ENCODE results near the gene SLC13A2.

SLC13A2 gene

DNA sequence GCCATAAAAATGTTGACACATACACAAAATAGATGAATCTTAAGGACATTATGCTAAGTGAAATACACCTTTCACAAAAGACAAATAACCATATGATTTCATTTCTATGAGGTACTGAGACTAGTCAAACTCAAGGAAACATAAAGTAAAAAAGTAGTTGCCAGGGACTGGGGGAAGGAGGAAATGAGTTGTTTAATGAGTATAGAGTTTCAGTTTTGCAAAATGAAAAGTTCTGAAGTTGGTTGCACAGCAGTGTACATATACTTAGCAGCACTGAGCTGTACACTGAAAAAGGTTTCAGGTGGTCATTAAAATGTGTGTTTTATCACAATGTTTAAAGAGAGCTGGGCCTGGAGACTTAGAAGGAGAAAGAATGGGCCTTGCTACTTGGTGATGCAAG, 4.7 kb upstream of the SLC13A2 start:
- no peak overlapping the region for H3K9ac ChIP-seq (ENCODE audit: insufficient read length)
- DNase-seq (ENCODE audit: low read depth, low spot score) = no peak
- no peak for TF ChIP-seq EZH2 (IDR thresholded peaks at IDR 0.05)
- no peak for TF ChIP-seq FOXP2 (optimal IDR thresholded peaks at IDR 0.05; ENCODE audit: control extremely low read depth, extremely low read length, insufficient read depth)
- no peak for TF ChIP-seq POLR2AphosphoS5 (IDR thresholded peaks at IDR 0.05; ENCODE audit: borderline replicate concordance, low read depth, low read length)
- no peak overlapping the region for H3K4me3 ChIP-seq
- H3K27ac ChIP-seq = 0 out of 2 replicates have a peak overlapping the region, but pooled peaks have one; percentile 25
- no peaks in the 10 kb centered on the region for H3K9me3 ChIP-seq (ENCODE audit: low read depth, low read length)
- no peaks in the 10 kb centered on the region for H3K36me3 ChIP-seq (ENCODE audit: insufficient read depth, low read length)

DNA sequence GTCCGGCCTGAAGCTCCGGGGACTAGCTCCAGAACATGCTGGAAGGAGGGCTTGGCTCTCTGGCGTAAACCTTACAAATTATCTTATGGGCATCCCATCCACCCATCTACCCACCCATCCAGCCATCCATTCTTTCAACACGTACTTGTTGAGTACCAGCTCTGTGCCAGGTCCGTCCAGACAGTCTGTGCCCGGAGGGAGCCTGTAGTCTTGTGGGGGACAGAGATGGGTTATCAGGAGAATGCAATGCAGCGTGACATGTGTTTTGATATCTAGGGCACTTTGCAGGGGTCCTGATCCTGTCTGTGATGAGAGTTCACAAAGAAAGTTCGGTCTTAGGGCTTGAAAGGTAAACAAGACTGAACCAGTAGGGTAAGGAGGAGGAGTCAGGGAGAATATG, 4.1 kb upstream of the SLC13A2 start:
- Histone ChIP-seq H3K4me3 (no peak overlapping the region), H3K9me3 (ENCODE audit: low read depth, low read length) (no peaks in the 10 kb centered on the region), H3K9ac (ENCODE audit: insufficient read length) (no peak overlapping the region), H3K36me3 (ENCODE audit: insufficient read depth, low read length) (no peaks in the 10 kb centered on the region), H3K27ac (no peak overlapping the region)
- no peak for DNase-seq (ENCODE audit: low read depth, low spot score)
- no peak for TF ChIP-seq EZH2 (IDR thresholded peaks at IDR 0.05)

DNA sequence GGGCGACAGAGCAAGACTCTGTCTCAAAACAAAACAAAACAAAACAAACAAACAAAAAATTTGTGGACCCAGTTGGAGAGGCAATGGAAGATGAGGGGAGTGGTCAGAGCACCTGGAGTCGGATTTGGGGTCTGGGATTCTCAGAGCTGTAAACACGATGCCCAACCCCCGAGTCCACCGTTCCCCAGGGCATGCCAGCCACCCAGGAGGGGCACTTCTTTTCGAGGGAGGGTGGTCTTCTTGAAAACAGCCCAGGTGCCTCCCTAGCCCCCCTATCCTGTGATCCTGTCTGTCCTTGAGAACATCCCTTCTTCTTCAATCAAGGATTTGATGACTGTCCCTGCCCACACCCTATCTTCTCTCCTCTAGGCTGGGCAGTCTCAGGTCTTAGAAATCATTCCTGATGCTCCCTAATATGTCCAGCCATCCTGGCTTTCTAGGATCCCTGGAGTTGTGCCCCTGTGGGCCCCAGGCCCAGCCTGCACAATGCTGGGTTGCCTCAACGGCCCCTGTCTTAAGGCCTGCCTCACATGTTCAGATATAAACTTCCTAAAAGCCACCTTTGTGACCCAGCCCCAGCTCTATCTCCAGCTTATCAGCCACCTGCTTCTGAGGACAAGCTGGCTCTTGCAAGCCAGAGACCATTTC, 3.1 kb upstream of the SLC13A2 start:
- no peak overlapping the region for H3K27ac ChIP-seq
- no peak for DNase-seq (ENCODE audit: low read depth, low spot score)
- H3K9me3 ChIP-seq (ENCODE audit: low read depth, low read length) = no peaks in the 10 kb centered on the region
- no peak overlapping the region for H3K9ac ChIP-seq (ENCODE audit: insufficient read length)
- TF ChIP-seq POLR2AphosphoS5 (IDR thresholded peaks at IDR 0.05; ENCODE audit: borderline replicate concordance, low read depth, low read length) = no peak
- TF ChIP-seq EZH2 (IDR thresholded peaks at IDR 0.05) = no peak
- no peak for TF ChIP-seq FOXP2 (optimal IDR thresholded peaks at IDR 0.05; ENCODE audit: control extremely low read depth, extremely low read length, insufficient read depth)
- H3K36me3 ChIP-seq (ENCODE audit: insufficient read depth, low read length) = no peaks in the 10 kb centered on the region
- H3K4me3 ChIP-seq = no peak overlapping the region

DNA sequence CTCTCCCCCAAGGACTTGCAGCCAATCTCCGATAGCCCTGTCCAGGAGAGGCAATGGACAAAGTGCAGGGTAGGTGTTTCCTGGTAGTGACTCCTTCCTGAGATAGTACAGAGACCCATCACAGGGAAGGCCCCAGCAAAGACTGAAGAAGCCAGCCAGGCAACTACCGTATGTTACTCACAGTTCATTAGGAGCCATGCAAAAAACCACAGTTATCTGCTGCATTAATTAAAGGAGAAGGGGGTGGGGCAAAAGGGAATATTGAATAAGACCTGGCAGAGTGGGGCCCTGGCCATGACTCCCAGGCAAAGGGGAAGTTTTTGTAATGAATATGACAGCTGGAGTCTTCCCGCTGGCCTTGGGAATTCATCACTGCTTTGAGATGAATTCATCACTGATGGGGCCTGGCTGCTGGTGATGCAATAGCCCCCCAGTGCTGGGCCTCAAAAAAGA, 2.5 kb upstream of the SLC13A2 start:
- TF ChIP-seq EZH2 (IDR thresholded peaks at IDR 0.05) = no peak
- no peak for TF ChIP-seq POLR2AphosphoS5 (IDR thresholded peaks at IDR 0.05; ENCODE audit: borderline replicate concordance, low read depth, low read length)
- TF ChIP-seq FOXP2 (optimal IDR thresholded peaks at IDR 0.05; ENCODE audit: control extremely low read depth, extremely low read length, insufficient read depth) = no peak
- Histone ChIP-seq H3K9ac (ENCODE audit: insufficient read length) (no peak overlapping the region), H3K4me3 (no peak overlapping the region), H3K27ac (no peak overlapping the region), H3K36me3 (ENCODE audit: insufficient read depth, low read length) (no peaks in the 10 kb centered on the region), H3K9me3 (ENCODE audit: low read depth, low read length) (no peaks in the 10 kb centered on the region)
- DNase-seq (ENCODE audit: low read depth, low spot score) = no peak

DNA sequence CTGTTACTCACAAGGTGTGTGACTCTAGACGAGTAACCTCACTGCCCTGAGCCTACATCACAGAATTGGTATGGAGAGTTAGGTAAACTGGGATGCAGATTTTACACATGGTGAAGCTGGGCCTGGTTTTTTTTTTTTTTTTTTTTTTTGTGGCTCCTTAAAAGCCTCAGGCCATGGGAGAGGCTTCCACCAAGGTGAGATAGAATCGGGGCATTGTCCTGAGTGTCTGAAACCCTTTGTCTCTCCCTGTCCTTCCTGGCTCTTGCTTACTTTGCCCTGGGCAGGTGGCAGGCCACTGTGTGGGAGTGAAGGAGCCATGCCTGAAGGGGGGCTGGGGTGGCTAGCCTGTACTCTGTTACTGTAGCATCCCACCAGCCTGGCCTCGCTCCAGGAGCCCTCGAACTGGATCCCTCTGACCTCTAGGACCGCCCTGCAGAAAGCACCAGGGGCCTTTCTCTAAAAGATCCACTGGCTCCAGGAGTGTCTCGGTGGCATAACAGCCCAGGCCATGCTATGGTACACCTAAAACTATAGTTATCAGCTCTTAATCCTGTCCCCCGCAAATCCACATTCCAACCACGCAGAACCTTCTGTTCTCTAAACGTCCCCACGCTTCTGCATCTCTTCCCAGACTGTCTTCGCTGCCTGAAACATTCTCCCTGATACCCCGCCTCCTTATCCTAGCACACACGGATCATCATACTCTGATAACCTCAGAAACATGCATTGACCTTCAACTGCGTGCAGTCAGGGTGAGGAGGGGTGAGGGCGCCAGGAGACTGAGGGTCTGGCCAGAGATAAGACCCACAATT, 1.7 kb upstream of the SLC13A2 start:
- TF ChIP-seq EZH2 (IDR thresholded peaks at IDR 0.05) = no peak
- TF ChIP-seq POLR2AphosphoS5 (IDR thresholded peaks at IDR 0.05; ENCODE audit: borderline replicate concordance, low read depth, low read length) = no peak
- TF ChIP-seq FOXP2 (optimal IDR thresholded peaks at IDR 0.05; ENCODE audit: control extremely low read depth, extremely low read length, insufficient read depth) = no peak
- Histone ChIP-seq H3K36me3 (ENCODE audit: insufficient read depth, low read length) (no peaks in the 10 kb centered on the region), H3K4me3 (no peak overlapping the region), H3K9ac (ENCODE audit: insufficient read length) (no peak overlapping the region), H3K9me3 (ENCODE audit: low read depth, low read length) (no peaks in the 10 kb centered on the region), H3K27ac (no peak overlapping the region)
- no peak for DNase-seq (ENCODE audit: low read depth, low spot score)

DNA sequence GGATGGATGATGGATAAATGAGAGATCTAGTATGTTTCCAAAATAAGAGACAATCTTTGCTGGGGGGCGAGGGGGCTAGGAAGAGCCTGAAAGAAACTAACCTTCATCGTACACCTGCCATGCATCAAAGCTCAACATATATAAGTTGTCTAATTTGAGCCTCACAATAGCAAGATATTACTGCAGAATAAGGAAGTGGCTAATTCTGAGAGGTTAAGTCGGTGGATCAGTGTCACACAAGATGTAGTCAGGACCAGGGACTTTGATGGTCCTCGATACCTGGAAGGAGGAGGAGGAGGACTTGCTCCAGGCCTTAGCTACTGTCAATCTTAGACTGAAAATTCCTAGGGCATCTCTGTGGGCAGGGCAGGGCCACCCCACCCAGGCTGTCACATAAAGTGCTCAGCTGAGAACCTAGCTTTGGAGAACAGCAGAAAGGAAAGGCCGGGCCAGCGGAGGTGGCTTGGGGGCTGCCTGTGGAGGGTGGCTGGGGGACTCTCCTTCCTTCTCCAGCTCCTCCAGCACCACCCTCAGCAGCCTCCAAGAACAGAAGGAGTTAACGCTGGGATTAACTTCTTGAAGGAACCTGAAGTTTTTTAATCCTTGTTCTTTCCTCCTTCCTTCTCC, 460 bp upstream of the SLC13A2 start:
- DNase-seq (ENCODE audit: low read depth, low spot score) = no peak
- Histone ChIP-seq H3K9ac (ENCODE audit: insufficient read length) (no peak overlapping the region), H3K9me3 (ENCODE audit: low read depth, low read length) (no peaks in the 10 kb centered on the region), H3K27ac (no peak overlapping the region), H3K36me3 (ENCODE audit: insufficient read depth, low read length) (no peaks in the 10 kb centered on the region), H3K4me3 (no peak overlapping the region)
- TF ChIP-seq EZH2 (IDR thresholded peaks at IDR 0.05) (no peak), POLR2AphosphoS5 (IDR thresholded peaks at IDR 0.05; ENCODE audit: borderline replicate concordance, low read depth, low read length) (no peak), FOXP2 (optimal IDR thresholded peaks at IDR 0.05; ENCODE audit: control extremely low read depth, extremely low read length, insufficient read depth) (no peak)

DNA sequence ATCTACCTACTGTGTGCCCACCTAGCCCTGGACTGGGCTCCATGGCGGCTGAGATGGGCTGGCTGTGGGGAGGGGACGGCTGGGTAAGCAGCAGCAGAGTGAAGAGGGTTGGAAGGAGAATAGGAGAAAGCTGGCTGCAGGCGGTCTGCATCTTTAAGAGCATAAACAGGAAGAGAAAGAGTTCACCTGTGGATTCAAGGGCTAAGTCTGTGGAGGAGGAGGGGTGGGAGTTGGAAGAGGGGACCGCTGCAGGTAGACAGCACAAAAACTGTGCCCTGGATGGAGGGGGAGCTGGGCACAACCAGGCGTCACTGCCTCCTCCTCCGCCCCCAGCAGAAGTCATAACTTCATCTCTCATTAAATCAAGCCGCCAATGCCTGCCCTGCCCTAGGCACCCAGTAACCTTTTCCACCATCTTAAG, 677 bp downstream of the SLC13A2 start:
- no peak overlapping the region for H3K4me3 ChIP-seq
- no peak for DNase-seq (ENCODE audit: low read depth, low spot score)
- H3K9me3 ChIP-seq (ENCODE audit: low read depth, low read length) = no peaks in the 10 kb centered on the region
- no peak overlapping the region for H3K9ac ChIP-seq (ENCODE audit: insufficient read length)
- H3K27ac ChIP-seq = no peak overlapping the region
- TF ChIP-seq POLR2AphosphoS5 (IDR thresholded peaks at IDR 0.05; ENCODE audit: borderline replicate concordance, low read depth, low read length) (no peak), FOXP2 (optimal IDR thresholded peaks at IDR 0.05; ENCODE audit: control extremely low read depth, extremely low read length, insufficient read depth) (no peak), EZH2 (IDR thresholded peaks at IDR 0.05) (no peak)
- no peaks in the 10 kb centered on the region for H3K36me3 ChIP-seq (ENCODE audit: insufficient read depth, low read length)

DNA sequence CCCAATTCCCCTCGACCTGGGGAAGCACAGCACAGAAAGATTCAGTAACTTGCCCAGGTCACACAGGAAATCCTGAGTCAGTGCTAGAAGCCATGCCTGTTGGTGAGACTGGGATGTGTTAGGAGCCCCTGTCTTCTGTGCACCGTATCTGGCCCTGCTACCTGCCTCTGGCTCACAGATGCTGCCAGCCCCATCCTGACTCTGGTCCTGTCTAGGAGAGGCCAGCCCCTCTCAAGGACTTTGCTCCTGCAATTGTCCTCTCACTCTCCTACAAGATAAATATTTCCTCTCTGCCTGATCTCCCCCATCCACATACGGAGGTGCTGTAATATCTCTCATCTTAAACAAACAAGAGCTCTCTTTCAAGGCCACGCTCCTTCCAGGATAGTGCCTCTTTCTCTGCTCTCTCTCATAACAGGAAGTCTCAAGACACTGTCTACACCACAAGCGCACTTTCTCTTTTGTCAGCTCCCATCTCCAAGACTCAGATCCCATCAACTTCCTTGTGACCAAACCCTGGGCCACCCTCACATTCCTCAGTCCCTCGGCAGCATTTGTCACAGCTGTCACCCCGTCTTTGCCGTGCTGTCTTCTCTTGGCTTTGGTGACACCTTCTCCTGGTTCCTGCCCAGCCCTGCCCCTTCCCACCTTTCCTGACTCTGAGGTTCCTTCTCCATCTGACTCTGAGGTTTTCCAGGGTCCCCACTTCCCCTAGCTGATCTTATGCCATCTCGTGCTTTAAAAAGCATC, 1.9 kb downstream of the SLC13A2 start:
- no peaks in the 10 kb centered on the region for H3K36me3 ChIP-seq (ENCODE audit: insufficient read depth, low read length)
- H3K9ac ChIP-seq (ENCODE audit: insufficient read length) = no peak overlapping the region
- H3K27ac ChIP-seq = no peak overlapping the region
- TF ChIP-seq EZH2 (IDR thresholded peaks at IDR 0.05) (no peak), FOXP2 (optimal IDR thresholded peaks at IDR 0.05; ENCODE audit: control extremely low read depth, extremely low read length, insufficient read depth) (no peak), POLR2AphosphoS5 (IDR thresholded peaks at IDR 0.05; ENCODE audit: borderline replicate concordance, low read depth, low read length) (no peak)
- no peak overlapping the region for H3K4me3 ChIP-seq
- DNase-seq (ENCODE audit: low read depth, low spot score) = no peak
- no peaks in the 10 kb centered on the region for H3K9me3 ChIP-seq (ENCODE audit: low read depth, low read length)
